Prostate gland (tissue), 2 donors: ENCODE measurements around the gene SMG1. TPM values are rescaled to one million over a fixed set of nuclear protein-coding genes. Genes with fewer than 3 reads are reported as not detected.
"Not testable (repeated sequence)": the region's sequence is repeated elsewhere in the genome, so short reads cannot be mapped to it uniquely, and the experiment has no call there.

Source experiments
- DNase-seq: peaks from one replicate; pipeline ENCODE4 v3.0.0-alpha.2; 2019; ENCODE audit warnings: low spot score
- H3K27ac ChIP-seq, 2 donors: fragments of 200-600 bp; sonication (generic); 2 replicates each; pipeline ENCODE4 v1.5.1; 2017 to 2019
- H3K27me3 ChIP-seq: fragments of 200-600 bp; sonication (generic); replicated peaks from 2 replicates; pipeline ENCODE4 v1.5.1; 2019; ENCODE audit not compliant: insufficient read depth
- H3K36me3 ChIP-seq, 2 donors: fragments of 200-600 bp; sonication (generic); 1 replicate in 1 of 2; 2 replicates in 1 of 2; pipeline versions ENCODE4 v1.5.1 to v1.8.1; 2017 to 2019
- H3K4me1 ChIP-seq: fragments of 200-600 bp; sonication (generic); replicated peaks from 2 replicates; pipeline ENCODE4 v1.5.1; 2019
- H3K4me3 ChIP-seq, 2 donors: fragments of 200-600 bp; sonication (generic); 2 replicates each; pipeline ENCODE4 v1.5.1; 2017 to 2019
- H3K9me3 ChIP-seq: fragments of 200-600 bp; sonication (generic); 2 replicates; pipeline ENCODE4 v1.5.1; 2017
- CTCF ChIP-seq, 4 experiments: fragments of 200-600 bp in 2 of 4; fragments of 450-650 bp in 2 of 4; sonication (generic) in 2 of 4; IDR thresholded peaks; 1 replicate in 3 of 4; 2 replicates in 1 of 4; pipeline ENCODE4 v1.5.1; 2016 to 2019; ENCODE audit warnings: antibody characterized with exemption in 4 of 4, mild to moderate bottlenecking in 2 of 4, moderate library complexity in 2 of 4
- POLR2A ChIP-seq: fragments of 450-650 bp; IDR thresholded peaks from one replicate; pipeline ENCODE4 v1.6.1; 2016; ENCODE audit warnings: antibody characterized with exemption, mild to moderate bottlenecking
- POLR2AphosphoS5 ChIP-seq: sonication (generic); formaldehyde crosslinking; IDR thresholded peaks from one replicate; pipeline ENCODE4 v1.6.1; 2017; ENCODE audit warnings: antibody characterized with exemption
- WGBS: methylation state at CpG from one replicate; pipeline ENCODE4 v1.1.5; 2018; 5-methylcytosine and 5-hydroxymethylcytosine counted together
- intact Hi-C: fragments of 100-400 bp; cut with DNase I; formaldehyde crosslinking; loops from one replicate; pipeline ENCODE4 v1.14.2; 2022
- total RNA-seq, 2 donors: library from RNA; depleted of rRNA; stranded (reverse); fragments of >200 nt; gene quantifications; one replicate each; pipeline ENCODE4 v1.1.0, GENCODE V29; 2016

SMG1 gene
- total RNA-seq, result 10 to 100 TPM; 67.0 to 95.7 TPM

DNA sequence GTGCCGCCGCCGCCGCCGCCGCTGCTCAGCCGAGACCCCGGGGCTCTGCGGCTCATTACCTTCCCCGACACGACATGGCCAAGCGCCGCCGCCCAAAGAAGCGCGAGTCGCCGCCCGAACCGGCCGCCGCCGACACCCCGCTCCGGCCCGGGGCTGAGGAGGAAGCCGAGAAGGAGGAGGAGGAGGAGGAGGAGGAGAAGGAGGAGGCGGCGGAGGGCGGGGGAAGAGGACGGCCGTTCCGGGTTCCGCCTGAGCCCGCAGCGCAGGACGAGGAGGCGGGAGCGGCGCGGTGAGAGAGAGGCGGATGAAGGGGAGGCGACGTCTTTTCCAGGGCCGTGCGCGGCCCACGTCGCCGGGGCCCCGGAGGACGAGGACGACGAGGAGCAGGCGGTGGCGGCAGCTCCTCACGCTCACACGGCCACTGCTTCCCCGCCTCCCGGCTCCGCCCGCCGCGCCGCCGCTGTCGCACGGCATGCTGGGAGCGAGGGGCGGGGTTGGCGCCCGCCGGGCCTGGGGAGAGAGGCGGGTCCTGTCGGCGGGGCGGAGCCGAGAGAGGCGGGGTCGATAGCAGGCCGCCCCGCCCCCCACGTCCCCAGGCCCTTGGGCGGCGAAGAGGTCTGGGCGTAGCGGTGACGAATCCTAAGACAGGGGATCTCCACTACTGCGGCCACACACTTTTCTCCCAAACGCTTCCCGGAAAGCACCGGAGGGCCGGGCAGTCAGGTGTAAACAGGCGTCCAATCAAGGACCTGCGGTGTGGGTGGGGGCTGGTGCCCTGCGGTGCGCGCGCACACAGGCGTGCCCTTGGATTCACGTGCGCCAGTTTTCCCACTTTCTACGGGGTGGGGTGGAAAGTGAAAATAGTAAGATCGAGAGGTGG, at the start of gene SMG1:
SMG1 (minus strand) TSS at position 423 of the 880 bp plus-strand sequence; CDS start at position 56, 367 bp downstream.
- peak within 1 kb of the TSS; percentile 76 to 94 for H3K4me3 ChIP-seq
- not testable (repeated sequence) for H3K4me1 ChIP-seq, H3K36me3 ChIP-seq, H3K9me3 ChIP-seq, H3K27me3 ChIP-seq
- TF ChIP-seq POLR2AphosphoS5 (peak; percentile 82), POLR2A (peak; percentile 94)
- intact Hi-C loops, result loop anchor here (2.0 kb wide), 1 partner anchor 125 kb away; the partner anchor contains the start of gene ARL6IP1
- under 1% methylated on average over 75 of the region's 104 CpGs for WGBS
- peak; percentile 95 for DNase-seq
- peak within 1 kb of the TSS; percentile 94 to 95 for H3K27ac ChIP-seq

- Histone ChIP-seq H3K4me1 (no peaks in the 10 kb centered on the region), H3K27ac (no peak overlapping the region), H3K36me3 (no peaks in the 10 kb centered on the region), H3K27me3 (no peaks in the 10 kb centered on the region), H3K9me3 (no peaks in the 10 kb centered on the region), H3K4me3 (no peak overlapping the region)
- no peak for DNase-seq
- intact Hi-C loops, result no loop called here
- TF ChIP-seq POLR2AphosphoS5, result no peak
- no peak for TF ChIP-seq CTCF (IDR thresholded peaks at IDR 0.05)
- WGBS, result 41% methylated on average over 3 of the region's 3 CpGs
Measured at GRCh38 chr16:18975109-18975508, 48.9 kb upstream of the SMG1 start.

DNA sequence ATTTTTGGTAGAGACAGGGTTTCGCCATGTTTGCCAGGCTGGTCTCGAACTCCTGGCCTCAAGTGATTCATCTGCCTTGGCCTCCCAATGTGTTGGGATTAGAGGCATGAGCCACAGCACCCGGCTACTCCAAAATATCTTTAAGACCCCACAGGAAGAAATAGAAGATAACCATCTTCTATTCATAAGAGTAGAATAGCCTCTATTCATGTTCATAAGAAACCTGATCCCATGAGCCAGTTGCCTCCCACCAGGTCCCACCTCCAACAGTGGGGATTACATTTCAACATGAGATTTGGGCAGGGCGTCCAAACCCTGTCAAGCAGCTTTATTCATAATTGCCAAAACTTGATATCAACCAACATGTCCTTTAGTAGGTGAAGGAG, 43.6 kb upstream of the SMG1 start:
- Histone ChIP-seq H3K27ac (no peak overlapping the region), H3K4me3 (no peak overlapping the region), H3K4me1 (no peaks in the 10 kb centered on the region), H3K36me3 (no peaks in the 10 kb centered on the region), H3K27me3 (no peaks in the 10 kb centered on the region), H3K9me3 (no peaks in the 10 kb centered on the region)
- WGBS, result 55% methylated on average over 4 of the region's 4 CpGs
- TF ChIP-seq CTCF (IDR thresholded peaks at IDR 0.05), result no peak
- no peak for TF ChIP-seq POLR2AphosphoS5
- no peak for TF ChIP-seq POLR2A
- no peak for DNase-seq
- intact Hi-C loops, result loop anchor here (2.0 kb wide), 1 partner anchor 169 kb away; the partner anchor contains the start of gene ARL6IP1

DNA sequence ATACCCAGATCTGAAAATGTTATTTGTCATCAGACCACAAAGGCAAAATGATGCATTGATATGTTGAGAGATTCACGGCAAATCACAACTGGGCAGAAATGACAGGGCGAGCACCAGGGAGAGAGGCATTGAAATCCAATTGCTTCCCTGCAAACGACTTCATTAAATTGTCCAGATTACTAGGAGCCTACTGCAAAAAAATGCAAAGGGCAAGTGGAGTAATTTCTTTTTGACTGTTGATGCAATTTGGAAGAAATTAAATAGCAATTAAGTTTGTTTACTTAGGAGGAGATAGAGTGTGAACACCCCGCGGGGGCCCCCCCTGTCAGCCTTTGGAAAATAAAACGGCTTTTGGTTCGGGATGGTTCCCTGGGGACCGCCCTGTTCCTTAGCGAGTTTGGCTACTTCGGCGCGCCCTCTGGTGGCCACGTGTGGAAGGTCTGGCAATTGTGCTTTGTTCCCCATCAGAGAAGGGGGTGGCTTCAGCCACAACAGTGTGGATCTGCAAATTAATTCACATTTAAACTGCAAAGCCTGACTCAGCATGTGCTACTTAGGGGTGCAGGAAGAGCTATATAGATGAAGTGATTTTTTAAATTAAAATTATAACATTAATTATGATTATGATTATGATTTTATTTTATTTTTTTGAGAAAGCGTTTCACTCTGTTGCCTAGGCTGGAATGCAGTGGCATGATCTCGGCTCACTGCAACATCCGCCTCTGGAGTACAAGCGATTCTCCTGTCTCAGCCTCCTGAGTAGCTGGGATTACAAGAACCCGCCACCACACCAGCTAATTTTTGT, 43.0 kb upstream of the SMG1 start:
- Histone ChIP-seq H3K4me3 (no peak overlapping the region), H3K4me1 (no peaks in the 10 kb centered on the region), H3K36me3 (no peaks in the 10 kb centered on the region), H3K9me3 (no peaks in the 10 kb centered on the region), H3K27me3 (no peaks in the 10 kb centered on the region), H3K27ac (no peak overlapping the region)
- intact Hi-C loops, result loop anchor here (2.0 kb wide), 1 partner anchor 168 kb away; the partner anchor contains the start of gene ARL6IP1
- TF ChIP-seq POLR2AphosphoS5, result peak; percentile 78
- no peak for TF ChIP-seq POLR2A
- peak; percentile 89 to 91 (median 90) for TF ChIP-seq CTCF (IDR thresholded peaks at IDR 0.05)
- WGBS, result 23% methylated on average over 18 of the region's 18 CpGs
- DNase-seq, result peak; percentile 80

DNA sequence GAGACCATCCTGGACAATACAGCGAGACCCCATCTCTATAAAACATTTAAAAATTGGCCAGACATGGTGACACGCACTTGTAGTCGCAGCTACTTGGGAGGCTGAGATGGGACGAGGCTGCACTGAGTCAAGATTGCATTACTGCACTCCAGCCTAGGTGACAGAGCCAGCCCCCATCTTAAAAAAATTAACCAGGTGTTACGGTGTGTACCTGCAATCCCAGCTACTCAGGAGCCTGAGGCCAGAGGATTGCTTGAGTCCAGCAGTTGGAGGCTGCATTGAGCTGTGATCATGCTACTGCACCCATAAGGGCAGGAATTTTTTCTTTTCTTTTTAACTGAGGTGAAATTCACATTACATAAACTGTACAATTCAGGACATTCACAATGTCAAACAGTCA, 40.6 kb upstream of the SMG1 start:
- H3K4me1 ChIP-seq, result no peaks in the 10 kb centered on the region
- WGBS, result 95% methylated on average over 5 of the region's 5 CpGs
- no peaks in the 10 kb centered on the region for H3K27me3 ChIP-seq
- H3K9me3 ChIP-seq, result no peaks in the 10 kb centered on the region
- H3K4me3 ChIP-seq, result no peak overlapping the region
- TF ChIP-seq POLR2AphosphoS5 (no peak), POLR2A (no peak), CTCF (IDR thresholded peaks at IDR 0.05) (no peak)
- no peak overlapping the region for H3K27ac ChIP-seq
- no peaks in the 10 kb centered on the region for H3K36me3 ChIP-seq
- intact Hi-C loops, result no loop called here
- DNase-seq, result no peak
